Peyer's patch (tissue), 4 donors: ENCODE measurements around the gene UMOD.

Source experiments
- CTCF ChIP-seq, 6 experiments: fragments of 450-650 bp in 4 of 6; fragments of 200-600 bp in 2 of 6; sonication (generic) in 1 of 6; IDR thresholded peaks; one replicate each; pipeline ENCODE4 v1.5.1; 2017 to 2019; ENCODE audit warnings: antibody characterized with exemption in 6 of 6, mild to moderate bottlenecking in 3 of 6, moderate library complexity in 1 of 6
- POLR2A ChIP-seq, 2 donors: fragments of 450-650 bp; IDR thresholded peaks; one replicate each; pipeline ENCODE4 v1.5.1; 2017; ENCODE audit warnings: antibody characterized with exemption in 2 of 2, mild to moderate bottlenecking in 2 of 2, moderate library complexity in 2 of 2

GRCh38 chr16:20291208-20292206, 61.0 kb downstream of the UMOD start:
- TF ChIP-seq CTCF (IDR thresholded peaks at IDR 0.05), result no peak
- no peak for TF ChIP-seq POLR2A (IDR thresholded peaks at IDR 0.05)
